ENCODE data around the gene CPED1. TPM values are rescaled to one million over a fixed set of nuclear protein-coding genes. Genes with fewer than 3 reads are reported as not detected.

The CPED1 gene
- total RNA-seq, 2 experiments from 2014 or later: not detected

- no TSS peak for BruUV-seq (replicated peaks)
- ChIA-PET CTCF (ENCODE audit: unreplicated experiment) (no interaction called here), POLR2A (interaction anchor here (0.7 to 1.8 kb wide), 2 partner anchors 18 to 74 kb away, joined by 3 read pairs; no protein-coding TSS in a partner anchor)
- no peaks in the 10 kb centered on the region for H3K79me2 ChIP-seq (ENCODE audit: insufficient read depth, low read depth, low read length)
- intact Hi-C loops (cut with micrococcal nuclease; ENCODE audit: unreplicated experiment): no loop called here
- H3K36me3 ChIP-seq (ENCODE audit: insufficient read depth, low read length): no peaks in the 10 kb centered on the region
- no peak overlapping the region for H3K4me2 ChIP-seq (ENCODE audit: low read length)
- no peak for DNase-seq (ENCODE audit: low spot score)
- H3K9me3 ChIP-seq (ENCODE audit: low read length): no peaks in the 10 kb centered on the region
- no peaks in the 10 kb centered on the region for H3K9me2 ChIP-seq (ENCODE audit: insufficient read depth, low read length)
- TF ChIP-seq CTCF (conservative IDR thresholded peaks at IDR 0.05; ENCODE audit: low read length) (no peak), EZH2phosphoT487 (IDR thresholded peaks at IDR 0.05; ENCODE audit: borderline replicate concordance, low read depth, low read length) (no peak)
- no peak overlapping the region for H3K27ac ChIP-seq (ENCODE audit: low read depth, low read length, poor library complexity, severe bottlenecking)
- no peaks in the 10 kb centered on the region for H4K20me1 ChIP-seq (ENCODE audit: insufficient read depth, low read length)
- peaks cover 10% of the 10 kb centered on the region for H3K4me1 ChIP-seq (ENCODE audit: insufficient read depth, low read length, poor library complexity, severe bottlenecking)
- H2AFZ ChIP-seq (ENCODE audit: low read length): no peak overlapping the region
- no peak overlapping the region for H3K4me3 ChIP-seq (ENCODE audit: low read depth, low read length, poor library complexity, severe bottlenecking)
Measured at GRCh38 chr7:121202125-121202524, 213.6 kb downstream of the CPED1 start.

GRCh38 chr7:121202834-121203233 lies 214.3 kb downstream of the CPED1 start:
- Histone ChIP-seq H3K4me3 (ENCODE audit: low read depth, low read length, poor library complexity, severe bottlenecking) (no peak overlapping the region), H3K27ac (ENCODE audit: low read depth, low read length, poor library complexity, severe bottlenecking) (no peak overlapping the region), H3K79me2 (ENCODE audit: insufficient read depth, low read depth, low read length) (no peaks in the 10 kb centered on the region), H3K4me2 (ENCODE audit: low read length) (no peak overlapping the region), H3K36me3 (ENCODE audit: insufficient read depth, low read length) (no peaks in the 10 kb centered on the region), H3K9me3 (ENCODE audit: low read length) (no peaks in the 10 kb centered on the region), H4K20me1 (ENCODE audit: insufficient read depth, low read length) (no peaks in the 10 kb centered on the region), H3K4me1 (ENCODE audit: insufficient read depth, low read length, poor library complexity, severe bottlenecking) (peaks cover 10% of the 10 kb centered on the region), H2AFZ (ENCODE audit: low read length) (no peak overlapping the region), H3K9me2 (ENCODE audit: insufficient read depth, low read length) (no peaks in the 10 kb centered on the region)
- ChIA-PET POLR2A (interaction anchor here (0.5 kb wide), 1 partner anchor 70 kb away, joined by 3 read pairs; no protein-coding TSS in a partner anchor), CTCF (ENCODE audit: unreplicated experiment) (no interaction called here)
- TF ChIP-seq CTCF (conservative IDR thresholded peaks at IDR 0.05; ENCODE audit: low read length): no peak
- no peak for TF ChIP-seq EZH2phosphoT487 (IDR thresholded peaks at IDR 0.05; ENCODE audit: borderline replicate concordance, low read depth, low read length)
- intact Hi-C loops (cut with micrococcal nuclease; ENCODE audit: unreplicated experiment): no loop called here
- DNase-seq (ENCODE audit: low spot score): no peak
- no TSS peak for BruUV-seq (replicated peaks)

GRCh38 chr7:121204537-121204936 lies 216.0 kb downstream of the CPED1 start:
- TF ChIP-seq EZH2phosphoT487 (IDR thresholded peaks at IDR 0.05; ENCODE audit: borderline replicate concordance, low read depth, low read length) (no peak), CTCF (conservative IDR thresholded peaks at IDR 0.05; ENCODE audit: low read length) (no peak)
- no peak overlapping the region for H3K4me2 ChIP-seq (ENCODE audit: low read length)
- no peaks in the 10 kb centered on the region for H3K79me2 ChIP-seq (ENCODE audit: insufficient read depth, low read depth, low read length)
- no peak for DNase-seq (ENCODE audit: low spot score)
- H3K36me3 ChIP-seq (ENCODE audit: insufficient read depth, low read length): no peaks in the 10 kb centered on the region
- intact Hi-C loops (cut with micrococcal nuclease; ENCODE audit: unreplicated experiment): no loop called here
- H3K9me3 ChIP-seq (ENCODE audit: low read length): no peaks in the 10 kb centered on the region
- H3K4me1 ChIP-seq (ENCODE audit: insufficient read depth, low read length, poor library complexity, severe bottlenecking): peaks cover 10% of the 10 kb centered on the region
- ChIA-PET CTCF (ENCODE audit: unreplicated experiment) (no interaction called here), POLR2A (no interaction called here)
- no TSS peak for BruUV-seq (replicated peaks)
- H3K27ac ChIP-seq (ENCODE audit: low read depth, low read length, poor library complexity, severe bottlenecking): no peak overlapping the region
- H2AFZ ChIP-seq (ENCODE audit: low read length): no peak overlapping the region; the same call in 1 of the 2 replicates
- H4K20me1 ChIP-seq (ENCODE audit: insufficient read depth, low read length): no peaks in the 10 kb centered on the region
- H3K4me3 ChIP-seq (ENCODE audit: low read depth, low read length, poor library complexity, severe bottlenecking): no peak overlapping the region
- H3K9me2 ChIP-seq (ENCODE audit: insufficient read depth, low read length): no peaks in the 10 kb centered on the region

Measured in OCI-LY7 (cell line).